ENCODE measurements around the gene FGA.

DNA sequence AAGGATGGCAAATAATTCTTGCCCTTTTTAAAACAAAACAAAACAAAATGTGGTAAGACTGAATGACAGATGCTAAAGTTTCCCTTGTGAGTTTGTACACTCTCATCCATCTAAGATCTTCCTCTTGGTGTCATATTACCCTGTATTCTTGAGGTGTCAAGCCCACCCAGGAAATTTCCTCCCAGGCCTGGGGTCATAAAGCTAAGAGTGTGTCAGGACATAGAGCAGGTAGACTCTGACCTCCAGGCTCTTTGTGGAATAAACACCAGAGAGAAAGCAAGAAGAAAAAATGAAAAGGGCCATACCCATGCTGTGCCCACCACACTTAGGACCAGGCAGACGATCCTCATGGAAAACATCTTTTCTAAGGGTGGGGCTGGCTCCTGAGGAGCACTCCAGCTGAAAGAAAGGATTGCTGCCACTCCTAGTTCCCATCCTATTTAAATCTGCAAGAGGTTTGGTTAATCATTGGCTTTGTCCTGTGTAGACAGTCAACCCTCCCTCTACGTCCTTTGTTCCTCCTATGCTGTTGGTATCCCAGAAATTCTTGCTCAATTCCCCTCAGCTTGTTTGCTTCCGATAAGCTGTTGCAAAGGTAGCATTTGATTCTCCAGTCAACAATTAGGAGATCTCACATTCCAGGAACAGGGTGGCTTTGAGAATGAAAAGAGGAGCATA is at the start of gene FGA:
- TF ChIP-seq, protein P1, sequence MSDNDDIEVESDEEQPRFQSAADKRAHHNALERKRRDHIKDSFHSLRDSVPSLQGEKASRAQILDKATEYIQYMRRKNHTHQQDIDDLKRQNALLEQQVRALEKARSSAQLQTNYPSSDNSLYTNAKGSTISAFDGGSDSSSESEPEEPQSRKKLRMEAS (IDR thresholded peaks at IDR 0.05) = no peak
- no peak for TF ChIP-seq NFIC (IDR thresholded peaks at IDR 0.05)
- no peak for TF ChIP-seq TAF1 (IDR thresholded peaks at IDR 0.05; ENCODE audit: low read depth)
- no peak for TF ChIP-seq EP300 (IDR thresholded peaks at IDR 0.05; ENCODE audit: borderline replicate concordance)
- TF ChIP-seq YY1 (IDR thresholded peaks at IDR 0.05; ENCODE audit: low read depth) = no peak
- TF ChIP-seq, protein P2, sequence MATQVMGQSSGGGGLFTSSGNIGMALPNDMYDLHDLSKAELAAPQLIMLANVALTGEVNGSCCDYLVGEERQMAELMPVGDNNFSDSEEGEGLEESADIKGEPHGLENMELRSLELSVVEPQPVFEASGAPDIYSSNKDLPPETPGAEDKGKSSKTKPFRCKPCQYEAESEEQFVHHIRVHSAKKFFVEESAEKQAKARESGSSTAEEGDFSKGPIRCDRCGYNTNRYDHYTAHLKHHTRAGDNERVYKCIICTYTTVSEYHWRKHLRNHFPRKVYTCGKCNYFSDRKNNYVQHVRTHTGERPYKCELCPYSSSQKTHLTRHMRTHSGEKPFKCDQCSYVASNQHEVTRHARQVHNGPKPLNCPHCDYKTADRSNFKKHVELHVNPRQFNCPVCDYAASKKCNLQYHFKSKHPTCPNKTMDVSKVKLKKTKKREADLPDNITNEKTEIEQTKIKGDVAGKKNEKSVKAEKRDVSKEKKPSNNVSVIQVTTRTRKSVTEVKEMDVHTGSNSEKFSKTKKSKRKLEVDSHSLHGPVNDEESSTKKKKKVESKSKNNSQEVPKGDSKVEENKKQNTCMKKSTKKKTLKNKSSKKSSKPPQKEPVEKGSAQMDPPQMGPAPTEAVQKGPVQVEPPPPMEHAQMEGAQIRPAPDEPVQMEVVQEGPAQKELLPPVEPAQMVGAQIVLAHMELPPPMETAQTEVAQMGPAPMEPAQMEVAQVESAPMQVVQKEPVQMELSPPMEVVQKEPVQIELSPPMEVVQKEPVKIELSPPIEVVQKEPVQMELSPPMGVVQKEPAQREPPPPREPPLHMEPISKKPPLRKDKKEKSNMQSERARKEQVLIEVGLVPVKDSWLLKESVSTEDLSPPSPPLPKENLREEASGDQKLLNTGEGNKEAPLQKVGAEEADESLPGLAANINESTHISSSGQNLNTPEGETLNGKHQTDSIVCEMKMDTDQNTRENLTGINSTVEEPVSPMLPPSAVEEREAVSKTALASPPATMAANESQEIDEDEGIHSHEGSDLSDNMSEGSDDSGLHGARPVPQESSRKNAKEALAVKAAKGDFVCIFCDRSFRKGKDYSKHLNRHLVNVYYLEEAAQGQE (IDR thresholded peaks at IDR 0.05; ENCODE audit: low read depth) = no peak
- no peak for TF ChIP-seq TCF12 (IDR thresholded peaks at IDR 0.05; ENCODE audit: low read depth)
- no peak for TF ChIP-seq TEAD4 (IDR thresholded peaks at IDR 0.05)
- no peak for TF ChIP-seq EGR1 (IDR thresholded peaks at IDR 0.05)
- no peak for TF ChIP-seq CEBPB (IDR thresholded peaks at IDR 0.05)
- no peak for TF ChIP-seq CREB1 (IDR thresholded peaks at IDR 0.05; ENCODE audit: low read depth)
